GM12878 (cell line): ENCODE measurements around the gene DRAP1. TPM values are rescaled to one million over a fixed set of nuclear protein-coding genes. Genes with fewer than 3 reads are reported as not detected.

Experiments used
- CREM ChIP-seq: IDR thresholded peaks from 2 replicates; pipeline ENCODE4 v1.6.1; 2014; ENCODE audit warnings: antibody characterized with exemption, low read depth
- IKZF1 ChIP-seq: fragments of 450-650 bp; conservative IDR thresholded peaks from 2 replicates; pipeline ENCODE4 v1.6.1; 2017; ENCODE audit warnings: antibody characterized with exemption, mild to moderate bottlenecking
- IRF4 ChIP-seq: IDR thresholded peaks from 2 replicates; pipeline ENCODE4 v1.6.1; 2011; ENCODE audit warnings: low read depth, low read length
- PAX8 ChIP-seq: fragments of 450-650 bp; IDR thresholded peaks from 2 replicates; pipeline ENCODE4 v1.6.1; 2017; ENCODE audit warnings: mild to moderate bottlenecking, moderate library complexity
- SIN3A ChIP-seq: IDR thresholded peaks from 2 replicates; pipeline ENCODE4 v1.6.1; 2012; ENCODE audit warnings: low read depth, low read length, improper control_type of control experiment
- SKIL ChIP-seq: fragments of 450-650 bp; IDR thresholded peaks from 2 replicates; pipeline ENCODE4 v1.6.1; 2017; ENCODE audit warnings: mild to moderate bottlenecking, low read depth, inconsistent platforms; ENCODE audit not compliant: poor library complexity, severe bottlenecking
- SMAD1 ChIP-seq: fragments of 450-650 bp; IDR thresholded peaks from 2 replicates; pipeline ENCODE4 v1.6.1; 2018; ENCODE audit warnings: mild to moderate bottlenecking, low read depth; ENCODE audit not compliant: partially characterized antibody
- SREBF1 ChIP-seq: IDR thresholded peaks from 2 replicates; pipeline ENCODE4 v1.6.1; 2012; ENCODE audit warnings: mild to moderate bottlenecking, low read length
- SRF ChIP-seq, 2 experiments: IDR thresholded peaks; 2 replicates each; pipeline ENCODE4 v1.6.1; 2011; ENCODE audit warnings: low read depth in 2 of 2, low read length in 2 of 2, mild to moderate bottlenecking in 1 of 2, moderate library complexity in 1 of 2
- ZNF384 ChIP-seq: IDR thresholded peaks from 2 replicates; pipeline ENCODE4 v1.6.1; 2012; ENCODE audit warnings: low read depth, mild to moderate bottlenecking, low read length, improper control_type of control experiment, borderline replicate concordance
- ZNF622 ChIP-seq: fragments of 450-650 bp; IDR thresholded peaks from 2 replicates; pipeline ENCODE4 v1.6.1; 2017; ENCODE audit warnings: mild to moderate bottlenecking, inconsistent platforms
- polyA plus RNA-seq, 11 experiments: library from polyadenylated mRNA; depleted of rRNA in 4 of 11; unstranded in 6 of 11; stranded (reverse) in 5 of 11; fragments of >200 nt; fragmentation: Nextera tagmentation in 4 of 11; fragmentation: Illumina TruSeq in 1 of 11; extraction: Ambion mirVana in 4 of 11; extraction: Trizol in 1 of 11; gene quantifications; 1 replicate in 1 of 11; 2 replicates in 10 of 11; pipeline versions ENCODE4 v1.2.1 to v1.2.3, GENCODE V29; 2011 to 2016; ENCODE audit warnings: inconsistent platforms in 2 of 11, missing spikeins in 2 of 11, low read depth in 1 of 11
- total RNA-seq, 4 experiments: library from RNA; depleted of rRNA in 3 of 4; stranded (reverse); fragments of >200 nt in 3 of 4; fragmentation: Illumina TruSeq in 1 of 4; extraction: Trizol in 1 of 4; gene quantifications; 2 replicates each; pipeline versions ENCODE4 v1.2.1 to v1.2.3, GENCODE V29; 2013 to 2021
- TF ChIP-seq, protein P1 (sequence below): IDR thresholded peaks from 2 replicates; pipeline ENCODE4 v1.6.1; 2012; ENCODE audit warnings: low read depth, low read length, improper control_type of control experiment
- TF ChIP-seq, protein P2 (sequence below): fragments of 450-650 bp; IDR thresholded peaks from 2 replicates; pipeline ENCODE4 v1.6.1; 2018; ENCODE audit warnings: mild to moderate bottlenecking, low read depth, moderate library complexity; ENCODE audit not compliant: partially characterized antibody

Gene DRAP1
- total and polyA plus RNA-seq, 10 of the 15 experiments (the other 5 are each of a cell fraction or from before 2014, with no cell fraction given) = 9.4 to 163 (median 114) TPM

GRCh38 chr11:65919573-65920371, 546 bp downstream of the DRAP1 start (continued):
- TF ChIP-seq SKIL (no peak), IRF4 (no peak), ZNF622 (no peak), SMAD1 (no peak), SREBF1 (no peak), SRF (IDR thresholded peaks at IDR 0.05; ENCODE audit: low read depth in 2 of 2, low read length in 2 of 2) (no peak), PAX8 (no peak), IKZF1 (peak; percentile 20; the same call in 1 of the 2 replicates), ZNF384 (no peak), CREM (no peak), SIN3A (peak; percentile 10; the same call in 1 of the 2 replicates)
- TF ChIP-seq, protein P1, sequence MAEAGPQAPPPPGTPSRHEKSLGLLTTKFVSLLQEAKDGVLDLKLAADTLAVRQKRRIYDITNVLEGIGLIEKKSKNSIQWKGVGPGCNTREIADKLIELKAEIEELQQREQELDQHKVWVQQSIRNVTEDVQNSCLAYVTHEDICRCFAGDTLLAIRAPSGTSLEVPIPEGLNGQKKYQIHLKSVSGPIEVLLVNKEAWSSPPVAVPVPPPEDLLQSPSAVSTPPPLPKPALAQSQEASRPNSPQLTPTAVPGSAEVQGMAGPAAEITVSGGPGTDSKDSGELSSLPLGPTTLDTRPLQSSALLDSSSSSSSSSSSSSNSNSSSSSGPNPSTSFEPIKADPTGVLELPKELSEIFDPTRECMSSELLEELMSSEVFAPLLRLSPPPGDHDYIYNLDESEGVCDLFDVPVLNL = no peak
- TF ChIP-seq, protein P2, sequence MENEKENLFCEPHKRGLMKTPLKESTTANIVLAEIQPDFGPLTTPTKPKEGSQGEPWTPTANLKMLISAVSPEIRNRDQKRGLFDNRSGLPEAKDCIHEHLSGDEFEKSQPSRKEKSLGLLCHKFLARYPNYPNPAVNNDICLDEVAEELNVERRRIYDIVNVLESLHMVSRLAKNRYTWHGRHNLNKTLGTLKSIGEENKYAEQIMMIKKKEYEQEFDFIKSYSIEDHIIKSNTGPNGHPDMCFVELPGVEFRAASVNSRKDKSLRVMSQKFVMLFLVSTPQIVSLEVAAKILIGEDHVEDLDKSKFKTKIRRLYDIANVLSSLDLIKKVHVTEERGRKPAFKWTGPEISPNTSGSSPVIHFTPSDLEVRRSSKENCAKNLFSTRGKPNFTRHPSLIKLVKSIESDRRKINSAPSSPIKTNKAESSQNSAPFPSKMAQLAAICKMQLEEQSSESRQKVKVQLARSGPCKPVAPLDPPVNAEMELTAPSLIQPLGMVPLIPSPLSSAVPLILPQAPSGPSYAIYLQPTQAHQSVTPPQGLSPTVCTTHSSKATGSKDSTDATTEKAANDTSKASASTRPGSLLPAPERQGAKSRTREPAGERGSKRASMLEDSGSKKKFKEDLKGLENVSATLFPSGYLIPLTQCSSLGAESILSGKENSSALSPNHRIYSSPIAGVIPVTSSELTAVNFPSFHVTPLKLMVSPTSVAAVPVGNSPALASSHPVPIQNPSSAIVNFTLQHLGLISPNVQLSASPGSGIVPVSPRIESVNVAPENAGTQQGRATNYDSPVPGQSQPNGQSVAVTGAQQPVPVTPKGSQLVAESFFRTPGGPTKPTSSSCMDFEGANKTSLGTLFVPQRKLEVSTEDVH = no peak
